ENCODE data around the gene REEP1. TPM values are rescaled to one million over a fixed set of nuclear protein-coding genes. Genes with fewer than 3 reads are reported as not detected.

The REEP1 gene
- total and polyA plus RNA-seq, 9 of the 15 experiments (the other 6 are each of a cell fraction or from before 2014, with no cell fraction given): 0.11 to 0.67 (median 0.13) TPM

GRCh38 chr2:86204458-86204857 is 133.0 kb downstream of the REEP1 start (continued):
- TF ChIP-seq ID3 (CRISPR knock-in tag; IDR thresholded peaks at IDR 0.05): no peak
- TF ChIP-seq ID3 (tag; IDR thresholded peaks at IDR 0.05): no peak
- TF ChIP-seq ZNF707 (CRISPR knock-in tag; conservative IDR thresholded peaks at IDR 0.05): no peak
- TF ChIP-seq ZNF239 (CRISPR knock-in tag; IDR thresholded peaks at IDR 0.05): no peak
- TF ChIP-seq JUN (IDR thresholded peaks at IDR 0.05; ENCODE audit: borderline replicate concordance, low read depth, low read length): no peak
- no peak for TF ChIP-seq JUN (CRISPR knock-in tag; IDR thresholded peaks at IDR 0.05; ENCODE audit: borderline replicate concordance)
- peak; percentile 31; the same call in 1 of the 2 replicates for TF ChIP-seq ZNF384 (IDR thresholded peaks at IDR 0.05; ENCODE audit: low read depth, low read length)
- no peak for TF ChIP-seq NFE2 (IDR thresholded peaks at IDR 0.05; ENCODE audit: low read depth)
- no peak for TF ChIP-seq CREB3L1 (IDR thresholded peaks at IDR 0.05; ENCODE audit: borderline replicate concordance, low read depth)
- no peak for TF ChIP-seq TGIF2 (CRISPR knock-in tag; IDR thresholded peaks at IDR 0.05)
- no peak for TF ChIP-seq ZNF324 (CRISPR knock-in tag; IDR thresholded peaks at IDR 0.05)
- TF ChIP-seq TEAD2 (tag; IDR thresholded peaks at IDR 0.05): no peak
- no peak for TF ChIP-seq ZNF174 (CRISPR knock-in tag; IDR thresholded peaks at IDR 0.05)
- TF ChIP-seq SMAD4 (CRISPR knock-in tag; conservative IDR thresholded peaks at IDR 0.05): peak; percentile 76
- TF ChIP-seq ZNF395 (CRISPR knock-in tag; IDR thresholded peaks at IDR 0.05): no peak
- peak; percentile 58 for TF ChIP-seq MTA2 (IDR thresholded peaks at IDR 0.05; ENCODE audit: low read depth)
- TF ChIP-seq ZBTB11 (CRISPR knock-in tag; IDR thresholded peaks at IDR 0.05): no peak
- peak; percentile 25 for TF ChIP-seq ZFP36 (IDR thresholded peaks at IDR 0.05; ENCODE audit: low read depth, low read length, partially characterized antibody)
- TF ChIP-seq BMI1 (IDR thresholded peaks at IDR 0.05; ENCODE audit: low read length): no peak
- TF ChIP-seq SPI1 (IDR thresholded peaks at IDR 0.05; ENCODE audit: borderline replicate concordance, low read depth, low read length): no peak
- TF ChIP-seq CREB5 (CRISPR knock-in tag; IDR thresholded peaks at IDR 0.05): no peak
- no peak for TF ChIP-seq MCM7 (IDR thresholded peaks at IDR 0.05)
- peak; percentile 85 for TF ChIP-seq HDAC2 (IDR thresholded peaks at IDR 0.05)
